ENCODE measurements around the gene CBLC.

The CBLC gene

DNA sequence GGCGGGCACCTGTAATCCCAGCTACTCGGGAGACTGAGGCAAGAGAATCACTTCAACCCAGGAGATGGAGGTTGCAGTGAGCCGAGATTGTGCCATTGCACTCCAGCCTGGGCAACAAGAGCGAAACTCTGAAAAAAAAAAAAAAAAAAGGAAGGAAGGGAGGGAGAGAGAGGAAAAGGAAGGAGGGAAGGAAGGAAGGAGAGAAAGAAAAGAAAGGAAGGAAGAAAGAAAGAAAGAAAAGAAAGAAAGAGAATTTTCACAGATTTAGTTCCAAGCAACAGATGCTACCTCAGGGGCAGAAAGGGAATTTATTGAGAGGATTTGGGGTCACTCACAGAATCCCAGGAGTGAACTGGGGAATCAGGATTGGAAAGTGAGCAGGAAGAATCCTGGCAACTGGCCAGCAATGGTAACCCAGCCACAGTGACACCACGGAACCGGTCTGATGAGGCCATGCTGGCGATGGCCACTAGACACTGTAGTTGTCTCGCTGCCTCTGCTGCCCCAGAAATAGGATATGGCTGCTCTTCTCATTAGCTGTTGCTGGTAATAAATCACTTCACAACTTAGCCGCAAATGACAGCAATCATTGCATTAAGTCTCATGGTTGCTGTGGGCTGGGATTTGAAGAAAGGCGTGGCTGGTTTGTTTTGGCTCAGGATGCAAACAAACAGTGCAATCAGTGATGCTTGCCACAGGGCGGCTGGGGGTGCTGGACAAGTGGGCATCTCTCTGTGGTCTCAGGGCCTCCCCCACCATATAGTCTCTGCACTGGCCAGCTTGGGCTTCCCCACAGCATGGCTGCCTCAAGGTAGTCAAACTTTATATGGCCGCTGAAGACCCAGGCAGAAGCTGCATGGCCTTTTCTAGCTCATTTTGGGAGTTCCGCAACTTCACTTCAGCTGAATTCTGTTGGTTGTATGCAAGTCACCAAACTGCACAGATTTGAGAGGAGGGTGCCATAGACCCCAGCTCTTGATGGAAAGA lies 26.0 kb downstream of the CBLC start:
- DNase-seq: no peak

DNA sequence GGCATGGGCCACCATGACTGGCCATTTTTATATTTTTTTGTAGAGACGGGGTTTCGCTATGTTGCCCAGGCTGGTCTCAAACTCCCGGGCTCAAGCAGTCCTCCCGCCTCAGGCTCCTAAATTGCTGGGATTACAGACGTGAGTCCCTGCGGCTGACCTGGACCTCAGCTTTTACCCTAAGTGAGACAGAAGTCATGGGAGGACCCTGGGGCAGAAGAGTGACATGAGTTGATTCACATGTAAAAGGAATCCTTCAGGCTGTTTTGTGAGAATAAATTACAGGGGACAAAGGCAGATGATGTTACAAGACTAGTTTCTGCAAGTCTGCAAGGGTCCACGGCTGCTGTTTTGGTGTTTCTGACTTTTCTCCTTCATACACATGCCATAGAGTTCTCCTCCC lies 28.6 kb downstream of the CBLC start:
- no peak for DNase-seq

DNA sequence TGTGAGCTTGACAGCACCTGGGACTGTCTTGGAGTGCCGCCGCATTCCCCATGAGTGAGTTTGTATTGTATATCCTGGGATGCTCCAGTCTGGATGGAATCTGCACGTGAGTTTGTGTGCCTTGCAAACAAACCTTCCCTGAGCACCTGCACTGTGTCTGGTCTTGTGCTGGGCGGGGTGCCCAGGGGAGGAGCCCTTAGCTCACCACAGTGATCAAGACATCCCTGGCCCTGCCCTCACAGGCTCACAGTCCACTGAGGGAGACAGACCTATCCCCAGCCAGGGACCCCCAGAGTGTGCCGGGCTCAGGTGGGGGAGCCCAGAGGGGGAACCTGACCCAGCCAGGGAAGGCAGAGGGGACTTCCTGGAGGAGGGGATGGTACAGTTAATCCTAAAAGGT lies 29.5 kb downstream of the CBLC start:
- no peak for DNase-seq

DNA sequence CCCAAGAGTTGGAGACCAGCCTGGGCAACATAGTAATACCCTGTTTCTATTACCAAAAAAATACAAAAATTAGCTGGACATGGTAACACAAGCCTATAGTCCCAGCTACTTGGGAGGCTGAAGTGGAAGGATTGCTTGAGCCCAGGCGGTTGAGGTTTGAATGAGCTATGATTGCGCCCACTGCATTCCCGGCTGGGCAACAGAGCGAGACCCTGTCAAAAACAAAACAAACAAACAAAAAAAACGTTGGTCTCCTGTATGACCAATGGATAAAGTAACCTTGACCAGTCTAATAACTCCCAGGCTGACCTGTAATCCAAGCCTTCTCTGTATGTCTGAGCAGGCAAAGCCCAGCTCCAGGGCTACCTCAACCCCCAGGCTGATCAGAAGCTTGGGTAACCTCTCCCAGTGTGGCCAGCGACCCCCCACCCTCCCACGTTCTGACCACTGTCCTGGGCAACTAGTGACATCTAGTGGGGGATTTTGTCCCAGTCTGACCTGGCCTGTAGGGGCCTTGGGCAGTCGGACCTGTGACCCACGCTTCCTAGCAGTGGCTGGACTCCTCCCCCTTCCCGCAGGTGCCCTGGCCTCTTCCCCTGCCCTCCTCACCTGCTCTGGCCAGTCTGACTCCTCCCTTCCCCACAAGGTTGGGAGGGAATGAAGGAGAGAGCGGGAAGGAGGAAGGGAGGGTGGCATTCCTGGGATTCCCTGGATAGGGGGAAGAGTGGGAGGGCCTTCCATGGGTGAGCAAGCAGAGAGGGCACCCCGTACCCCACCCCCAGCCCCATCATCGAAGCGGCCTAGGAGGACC lies 30.2 kb downstream of the CBLC start:
- DNase-seq: no peak

DNA sequence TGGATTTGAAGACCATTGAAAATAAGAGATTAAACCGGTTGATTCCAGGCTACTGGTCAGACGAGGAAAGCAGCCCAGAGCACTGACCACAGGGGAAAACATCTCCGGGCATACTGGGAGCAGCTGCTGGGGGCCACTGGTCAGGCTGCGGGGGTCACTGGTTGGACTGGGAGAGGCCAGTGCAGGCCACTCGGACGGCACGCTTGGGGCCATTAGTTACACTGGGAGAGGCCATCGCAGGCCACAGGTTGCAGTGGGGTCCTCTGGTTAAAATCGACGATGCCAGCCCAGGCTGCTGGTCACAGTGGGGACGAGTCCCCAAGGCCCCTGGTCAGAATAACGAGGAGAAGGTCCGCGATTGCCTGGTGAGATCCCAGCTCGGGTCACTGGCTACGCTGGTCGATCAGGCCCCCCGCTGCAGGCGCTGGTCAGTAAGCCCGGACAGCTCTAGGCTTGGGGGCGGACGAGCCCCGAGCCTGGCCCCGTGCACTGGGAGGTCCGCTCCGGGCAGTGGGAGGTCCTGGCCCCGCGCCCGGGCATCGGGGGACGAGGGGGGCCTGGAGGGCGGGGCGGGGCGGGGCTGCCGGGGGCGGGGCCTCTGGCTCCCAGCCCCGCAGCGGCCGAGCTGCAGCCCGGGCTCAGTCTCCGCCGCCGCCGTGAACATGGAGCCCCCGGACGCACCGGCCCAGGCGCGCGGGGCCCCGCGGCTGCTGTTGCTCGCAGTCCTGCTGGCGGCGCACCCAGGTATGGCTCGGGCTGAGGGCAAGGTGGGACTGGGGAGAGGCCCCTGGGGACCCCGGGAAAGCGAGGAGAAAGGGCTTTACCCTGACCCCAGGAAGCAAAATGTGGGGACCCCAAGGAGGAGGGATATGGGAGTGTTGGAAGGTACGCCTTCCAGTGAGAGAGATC lies 31.0 kb downstream of the CBLC start, which contains the start of gene BCAM:
TSS of gene BCAM (plus strand) at position 641 of the 909 bp plus-strand sequence. CDS start at position 663, 22 bp downstream.
- no peak for DNase-seq

DNA sequence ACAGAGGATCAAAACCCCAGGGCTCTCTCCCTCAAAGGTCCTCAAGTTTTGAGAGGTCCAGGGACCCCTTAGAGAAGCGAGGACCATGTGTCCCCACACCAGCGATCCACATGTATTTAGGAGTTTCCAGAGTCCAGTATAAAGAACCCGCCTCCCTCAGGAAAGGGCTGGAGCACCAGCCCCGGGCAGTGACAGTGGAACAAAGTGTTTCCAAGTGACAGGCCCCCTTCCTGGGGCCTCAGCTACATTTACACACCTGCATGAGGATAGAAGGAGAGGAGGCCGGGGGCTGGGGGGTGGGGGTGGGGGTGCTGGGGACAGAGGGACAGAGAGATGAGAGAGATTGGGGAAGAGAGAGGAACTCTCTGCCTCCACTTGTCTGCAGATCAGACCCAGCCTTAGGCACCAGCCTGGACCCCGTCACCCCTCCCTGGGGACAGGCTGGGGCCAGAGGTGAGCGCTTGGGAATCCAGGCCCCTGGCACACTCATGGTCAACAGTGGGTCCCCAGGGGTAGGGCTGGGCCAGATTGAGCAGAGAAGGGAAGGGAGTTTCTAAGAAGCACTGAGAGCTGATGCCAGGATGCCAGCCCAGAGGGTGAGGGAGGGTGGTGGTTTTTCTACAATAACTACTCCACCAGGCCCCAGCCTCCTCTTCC lies 32.0 kb downstream of the CBLC start:
- no peak for DNase-seq

DNA sequence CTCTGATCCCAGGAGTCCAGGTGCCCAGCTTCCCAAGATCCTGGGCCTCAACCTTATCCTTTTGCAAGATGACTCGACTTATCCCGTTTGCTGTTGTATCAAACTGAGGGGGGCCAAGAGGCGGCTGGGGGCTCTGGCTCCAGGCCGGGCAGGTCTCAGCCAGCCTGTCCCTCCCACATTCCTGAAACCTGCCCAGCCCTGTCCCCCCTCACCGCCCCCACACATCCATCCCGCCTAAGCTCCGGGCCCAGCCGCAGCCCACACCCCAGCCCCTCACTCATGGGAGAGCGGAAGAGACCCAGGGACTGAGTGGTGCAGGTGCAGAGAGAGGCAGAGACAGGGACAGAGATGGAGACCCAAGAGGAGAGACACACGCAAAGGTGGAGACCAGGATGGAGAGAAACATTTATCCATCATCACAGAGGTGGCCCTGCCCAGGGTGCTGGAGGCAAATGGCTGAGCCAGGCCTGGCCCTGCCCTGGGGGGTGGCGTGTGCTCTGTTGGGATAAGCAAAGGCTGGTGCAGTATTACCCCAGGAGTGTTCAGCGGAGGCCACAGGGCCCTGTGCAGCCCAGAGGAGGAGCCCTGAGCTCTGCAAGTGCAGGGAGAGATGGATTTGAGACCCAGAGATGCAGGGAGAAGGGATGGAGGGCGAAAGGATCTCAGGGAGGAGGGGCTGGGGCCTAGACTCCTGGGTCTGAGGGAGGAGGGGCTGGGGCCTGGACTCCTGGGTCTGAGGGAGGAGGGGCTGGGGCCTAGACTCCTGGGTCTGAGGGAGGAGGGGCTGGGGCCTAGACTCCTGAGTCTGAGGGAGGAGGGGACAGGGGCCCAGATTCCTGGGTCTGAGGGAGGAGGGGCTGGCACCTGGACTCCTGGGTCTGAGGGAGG lies 32.8 kb downstream of the CBLC start:
- DNase-seq: no peak

DNA sequence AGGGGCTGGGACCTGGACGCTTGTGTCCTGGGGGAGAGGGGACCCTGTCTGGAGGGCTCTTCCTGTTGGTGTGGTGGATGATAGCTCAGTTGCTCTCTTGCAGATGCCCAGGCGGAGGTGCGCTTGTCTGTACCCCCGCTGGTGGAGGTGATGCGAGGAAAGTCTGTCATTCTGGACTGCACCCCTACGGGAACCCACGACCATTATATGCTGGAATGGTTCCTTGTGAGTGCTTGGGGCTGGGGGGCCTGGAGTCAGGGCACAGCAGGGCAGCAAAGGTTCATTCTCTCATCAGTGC lies 33.4 kb downstream of the CBLC start:
- no peak for DNase-seq

DNA sequence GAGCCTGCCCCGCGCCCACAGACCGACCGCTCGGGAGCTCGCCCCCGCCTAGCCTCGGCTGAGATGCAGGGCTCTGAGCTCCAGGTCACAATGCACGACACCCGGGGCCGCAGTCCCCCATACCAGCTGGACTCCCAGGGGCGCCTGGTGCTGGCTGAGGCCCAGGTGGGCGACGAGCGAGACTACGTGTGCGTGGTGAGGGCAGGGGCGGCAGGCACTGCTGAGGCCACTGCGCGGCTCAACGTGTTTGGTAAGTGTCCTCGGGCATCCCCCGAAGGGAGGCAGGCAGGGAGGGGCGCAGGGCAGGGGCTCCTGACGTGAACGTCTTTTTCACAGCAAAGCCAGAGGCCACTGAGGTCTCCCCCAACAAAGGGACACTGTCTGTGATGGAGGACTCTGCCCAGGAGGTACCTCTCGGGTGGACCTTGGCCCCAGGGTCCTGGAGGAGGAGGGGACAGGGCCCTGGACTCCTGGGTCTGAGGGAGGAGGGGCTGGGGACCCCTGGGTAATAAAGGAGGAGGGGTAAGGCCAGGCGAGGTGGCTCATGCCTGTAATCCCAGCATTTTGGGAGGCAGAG lies 34.5 kb downstream of the CBLC start:
- DNase-seq: no peak

DNA sequence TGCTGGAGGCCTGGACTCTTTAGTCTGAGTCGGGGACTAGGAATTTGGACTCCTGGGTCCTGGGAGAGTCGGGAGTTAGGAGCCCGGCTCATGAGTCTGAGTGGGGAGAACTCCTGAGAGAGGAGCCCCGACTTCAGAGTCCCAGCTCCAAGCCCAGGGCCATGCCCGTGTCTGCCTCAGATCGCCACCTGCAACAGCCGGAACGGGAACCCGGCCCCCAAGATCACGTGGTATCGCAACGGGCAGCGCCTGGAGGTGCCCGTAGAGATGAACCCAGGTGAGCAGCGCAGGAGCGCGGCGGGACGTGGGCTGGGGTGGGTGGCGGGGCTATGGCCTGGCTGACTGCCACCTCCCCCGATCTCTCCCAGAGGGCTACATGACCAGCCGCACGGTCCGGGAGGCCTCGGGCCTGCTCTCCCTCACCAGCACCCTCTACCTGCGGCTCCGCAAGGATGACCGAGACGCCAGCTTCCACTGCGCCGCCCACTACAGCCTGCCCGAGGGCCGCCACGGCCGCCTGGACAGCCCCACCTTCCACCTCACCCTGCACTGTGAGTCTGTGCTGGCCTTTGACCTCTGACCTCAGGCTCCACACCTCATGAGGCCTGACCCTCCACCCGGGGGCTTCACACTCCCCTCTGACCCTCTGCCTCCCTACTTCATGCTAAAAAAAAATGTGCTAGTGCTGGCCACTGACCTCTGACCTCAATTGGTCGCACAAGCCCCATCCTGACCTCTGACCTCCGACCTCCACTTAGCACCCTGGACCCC lies 35.6 kb downstream of the CBLC start:
- DNase-seq: no peak

DNA sequence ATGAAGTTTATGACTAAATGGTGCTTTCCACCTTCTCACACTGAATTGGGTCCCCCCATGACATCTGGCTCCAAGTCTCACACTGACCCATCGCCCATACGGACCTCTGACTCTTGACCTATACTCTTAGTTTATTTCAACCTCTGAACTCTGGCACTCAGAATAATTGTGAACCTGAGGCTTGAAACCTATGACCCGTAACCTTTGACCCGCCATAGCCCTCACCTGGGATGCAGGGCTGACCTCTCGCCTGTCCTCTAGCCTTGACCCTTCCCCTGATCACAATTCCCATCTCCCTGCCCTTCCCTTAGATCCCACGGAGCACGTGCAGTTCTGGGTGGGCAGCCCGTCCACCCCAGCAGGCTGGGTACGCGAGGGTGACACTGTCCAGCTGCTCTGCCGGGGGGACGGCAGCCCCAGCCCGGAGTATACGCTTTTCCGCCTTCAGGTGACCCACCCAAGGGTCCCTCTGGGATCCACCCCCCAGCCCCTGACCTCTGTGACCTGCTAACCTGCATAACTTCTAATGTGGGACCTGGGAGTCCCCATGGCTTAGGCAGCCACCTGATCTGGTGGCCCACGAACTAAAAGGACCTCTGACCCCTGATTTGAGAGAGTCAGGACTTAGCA lies 36.3 kb downstream of the CBLC start:
- no peak for DNase-seq

DNA sequence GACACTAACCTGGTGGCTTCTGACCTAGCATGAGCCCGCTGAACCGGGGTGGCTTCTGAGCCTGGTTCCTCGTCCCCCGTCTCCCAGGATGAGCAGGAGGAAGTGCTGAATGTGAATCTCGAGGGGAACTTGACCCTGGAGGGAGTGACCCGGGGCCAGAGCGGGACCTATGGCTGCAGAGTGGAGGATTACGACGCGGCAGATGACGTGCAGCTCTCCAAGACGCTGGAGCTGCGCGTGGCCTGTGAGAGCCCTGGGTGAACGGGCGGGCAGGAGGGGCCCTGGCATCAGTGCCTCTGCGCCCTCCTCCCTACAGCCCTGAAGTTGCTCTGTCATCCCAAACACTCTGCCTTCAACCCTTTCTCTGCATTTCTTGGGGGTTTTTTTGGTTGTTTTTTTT lies 36.8 kb downstream of the CBLC start:
- DNase-seq: no peak

DNA sequence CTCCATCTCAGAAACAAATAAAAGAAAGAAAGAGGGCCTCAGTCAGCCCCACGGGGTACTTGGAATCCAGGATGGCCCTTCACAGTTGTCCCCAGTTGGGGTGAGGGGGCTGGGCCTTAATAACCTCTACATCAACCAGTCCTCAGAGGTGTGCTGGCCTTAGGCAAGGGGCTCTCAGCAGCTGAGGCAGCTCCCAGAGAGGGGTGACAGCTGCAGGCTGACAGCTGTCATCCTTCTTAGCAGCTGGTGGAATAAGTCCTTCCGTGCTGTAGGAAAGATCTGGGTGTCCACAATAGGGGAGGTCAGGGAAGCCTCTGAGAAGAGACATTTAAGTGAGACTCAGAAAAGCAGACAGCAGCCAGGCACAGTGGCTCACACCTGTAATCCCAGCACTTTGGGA lies 38.6 kb downstream of the CBLC start:
- DNase-seq: no peak

DNA sequence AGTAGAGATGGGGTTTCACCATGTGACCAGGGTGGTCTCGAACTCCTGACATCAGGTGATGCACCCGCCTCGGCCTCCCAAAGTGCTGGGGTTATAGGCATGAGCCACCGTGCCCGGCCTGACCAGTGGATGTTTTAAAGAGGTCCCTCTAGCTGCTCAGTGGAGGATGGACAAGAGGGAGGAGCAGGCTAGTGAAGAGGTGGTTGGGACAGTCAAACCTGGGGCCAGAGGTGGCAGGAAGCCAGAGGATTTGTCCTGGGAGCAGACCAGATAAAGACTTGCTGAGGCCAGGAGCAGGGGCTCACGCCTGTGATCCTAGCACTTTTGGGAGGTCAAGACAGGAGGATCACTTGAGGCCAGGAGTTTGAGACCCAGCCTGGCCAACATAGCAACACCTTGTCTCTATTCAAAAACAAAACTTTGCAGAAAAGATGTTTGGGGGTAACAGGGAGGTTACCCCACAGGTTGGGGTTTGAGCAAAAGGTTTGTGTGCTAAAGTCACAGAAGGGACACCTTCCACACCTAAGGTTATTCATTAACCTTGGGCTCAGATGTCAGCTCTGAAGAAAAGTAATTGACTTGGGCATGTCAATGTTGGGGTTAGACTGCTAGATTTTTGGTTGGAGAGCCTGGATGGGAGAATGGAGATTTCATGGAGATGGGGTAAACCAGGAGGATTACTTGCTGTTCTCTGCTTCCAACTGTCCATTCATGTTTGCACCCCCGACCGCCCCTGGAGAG lies 40.2 kb downstream of the CBLC start:
- DNase-seq: no peak

DNA sequence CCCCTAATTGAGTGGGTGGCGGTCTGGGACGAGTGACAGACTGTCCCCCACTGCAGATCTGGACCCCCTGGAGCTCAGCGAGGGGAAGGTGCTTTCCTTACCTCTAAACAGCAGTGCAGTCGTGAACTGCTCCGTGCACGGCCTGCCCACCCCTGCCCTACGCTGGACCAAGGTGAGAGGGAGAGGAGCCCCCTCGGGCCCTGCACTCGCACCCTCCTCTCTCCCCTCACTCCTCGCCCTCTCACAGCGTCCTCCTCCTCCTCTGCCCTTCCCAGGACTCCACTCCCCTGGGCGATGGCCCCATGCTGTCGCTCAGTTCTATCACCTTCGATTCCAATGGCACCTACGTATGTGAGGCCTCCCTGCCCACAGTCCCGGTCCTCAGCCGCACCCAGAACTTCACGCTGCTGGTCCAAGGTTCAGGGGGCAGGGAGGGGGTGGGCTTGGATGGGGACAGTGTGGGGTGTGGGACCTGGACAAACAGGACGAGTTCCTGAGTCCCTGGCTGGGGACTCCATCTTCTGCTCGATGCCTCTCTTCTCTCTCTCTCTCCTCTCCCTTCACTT lies 40.9 kb downstream of the CBLC start:
- DNase-seq: no peak

DNA sequence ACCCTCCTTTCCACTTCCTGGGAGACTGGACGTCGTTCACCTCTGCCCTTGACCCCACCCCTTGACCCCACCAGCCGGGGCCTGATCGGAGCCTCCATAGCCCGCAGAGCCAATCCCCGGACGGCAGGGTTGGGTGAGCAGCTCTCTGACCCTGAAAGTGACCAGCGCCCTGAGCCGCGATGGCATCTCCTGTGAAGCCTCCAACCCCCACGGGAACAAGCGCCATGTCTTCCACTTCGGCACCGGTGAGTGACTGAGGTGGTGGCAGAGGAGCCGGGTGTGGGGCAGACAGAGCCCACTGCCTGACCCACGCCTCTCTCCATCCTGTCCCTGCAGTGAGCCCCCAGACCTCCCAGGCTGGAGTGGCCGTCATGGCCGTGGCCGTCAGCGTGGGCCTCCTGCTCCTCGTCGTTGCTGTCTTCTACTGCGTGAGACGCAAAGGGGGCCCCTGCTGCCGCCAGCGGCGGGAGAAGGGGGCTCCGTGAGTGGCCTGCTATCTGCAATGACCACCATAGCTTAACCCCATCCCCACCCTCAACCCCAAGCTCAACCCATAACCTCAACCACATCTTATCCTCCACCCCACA lies 41.6 kb downstream of the CBLC start:
- no peak for DNase-seq

DNA sequence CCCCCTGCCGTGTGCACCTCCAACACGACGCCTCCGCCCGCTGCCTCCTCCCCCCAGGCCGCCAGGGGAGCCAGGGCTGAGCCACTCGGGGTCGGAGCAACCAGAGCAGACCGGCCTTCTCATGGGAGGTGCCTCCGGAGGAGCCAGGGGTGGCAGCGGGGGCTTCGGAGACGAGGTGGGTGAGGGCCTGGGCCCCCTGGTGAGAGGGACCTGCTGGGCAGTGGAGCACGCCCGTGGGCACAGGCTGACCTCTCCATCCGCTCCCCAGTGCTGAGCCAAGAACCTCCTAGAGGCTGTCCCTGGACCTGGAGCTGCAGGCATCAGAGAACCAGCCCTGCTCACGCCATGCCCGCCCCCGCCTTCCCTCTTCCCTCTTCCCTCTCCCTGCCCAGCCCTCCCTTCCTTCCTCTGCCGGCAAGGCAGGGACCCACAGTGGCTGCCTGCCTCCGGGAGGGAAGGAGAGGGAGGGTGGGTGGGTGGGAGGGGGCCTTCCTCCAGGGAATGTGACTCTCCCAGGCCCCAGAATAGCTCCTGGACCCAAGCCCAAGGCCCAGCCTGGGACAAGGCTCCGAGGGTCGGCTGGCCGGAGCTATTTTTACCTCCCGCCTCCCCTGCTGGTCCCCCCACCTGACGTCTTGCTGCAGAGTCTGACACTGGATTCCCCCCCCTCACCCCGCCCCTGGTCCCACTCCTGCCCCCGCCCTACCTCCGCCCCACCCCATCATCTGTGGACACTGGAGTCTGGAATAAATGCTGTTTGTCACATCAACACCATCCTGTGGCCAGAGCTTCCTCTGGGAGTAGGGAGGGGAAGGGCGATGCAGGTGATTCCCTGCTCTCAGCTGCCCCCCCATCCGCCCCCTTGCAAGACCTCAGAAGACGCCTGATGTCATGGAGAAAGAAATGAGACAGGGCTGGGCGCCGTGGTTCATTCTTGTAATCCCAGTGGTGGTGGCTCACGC lies 43.2 kb downstream of the CBLC start:
- DNase-seq: no peak

All from T-helper 2 cell (primary cell).